Fibroblast of lung (primary cell): ENCODE data around the gene MAPKAPK3. TPM values are rescaled to one million over a fixed set of nuclear protein-coding genes. Genes with fewer than 3 reads are reported as not detected.

Experiments
- DNase-seq, 2 donors: peaks; one replicate each; pipeline versions ENCODE4 v3.0.0 to v3.0.0-alpha.2; 2010; ENCODE audit warnings: low read depth in 2 of 2
- H2AFZ ChIP-seq: 2 replicates; pipeline ENCODE4 v1.5.1; 2012; ENCODE audit warnings: low read length, control low read depth, inconsistent platforms
- H3K27ac ChIP-seq: 2 replicates; pipeline ENCODE4 v1.5.1; 2011; ENCODE audit warnings: low read length, control low read depth; ENCODE audit not compliant: insufficient read depth
- H3K27me3 ChIP-seq: 2 replicates; pipeline ENCODE4 v1.5.1; 2011; ENCODE audit warnings: mild to moderate bottlenecking, low read length; ENCODE audit not compliant: control insufficient read depth, insufficient read depth
- H3K36me3 ChIP-seq: 2 replicates; pipeline ENCODE4 v1.5.1; 2011; ENCODE audit warnings: low read length; ENCODE audit not compliant: control insufficient read depth, insufficient read depth
- H3K4me1 ChIP-seq: 2 replicates; pipeline ENCODE4 v1.5.1; 2011; ENCODE audit warnings: low read length; ENCODE audit not compliant: control insufficient read depth, insufficient read depth; ENCODE audit errors: extremely low read depth
- H3K4me2 ChIP-seq: 2 replicates; pipeline ENCODE4 v1.5.1; 2011; ENCODE audit warnings: low read length, control low read depth; ENCODE audit not compliant: insufficient read depth; ENCODE audit errors: extremely low read depth
- H3K4me3 ChIP-seq, 4 experiments: fragments of 200-600 bp in 1 of 4; sonication (generic) in 1 of 4; replicated peaks in 1 of 4; 2 replicates each; pipeline ENCODE4 v1.5.1; 2011 to 2016; ENCODE audit warnings: low read length in 4 of 4, low read depth in 3 of 4, mild to moderate bottlenecking in 3 of 4, control low read depth in 2 of 4, inconsistent platforms in 1 of 4, mixed read lengths in 1 of 4; ENCODE audit not compliant: insufficient read depth in 1 of 4; ENCODE audit errors: control extremely low read depth in 1 of 4
- H3K79me2 ChIP-seq: 2 replicates; pipeline ENCODE4 v1.5.1; 2012; ENCODE audit warnings: mild to moderate bottlenecking, low read length, inconsistent platforms; ENCODE audit not compliant: control insufficient read depth, insufficient read depth
- H3K9ac ChIP-seq: 2 replicates; pipeline ENCODE4 v1.5.1; 2011; ENCODE audit warnings: mild to moderate bottlenecking, low read length, control low read depth; ENCODE audit not compliant: insufficient read depth
- H3K9me3 ChIP-seq: 2 replicates; pipeline ENCODE4 v1.5.1; 2012; ENCODE audit warnings: low read depth, low read length; ENCODE audit not compliant: control insufficient read depth, insufficient read depth
- H4K20me1 ChIP-seq: 2 replicates; pipeline ENCODE4 v1.5.1; 2011; ENCODE audit warnings: low read length; ENCODE audit not compliant: control insufficient read depth, insufficient read depth; ENCODE audit errors: extremely low read depth
- EZH2 ChIP-seq: IDR thresholded peaks from 2 replicates; pipeline ENCODE4 v1.5.1; 2012; ENCODE audit warnings: low read length, control low read depth, mild to moderate bottlenecking; ENCODE audit errors: missing control alignments
- polyA plus RNA-seq, 2 donors: library from polyadenylated mRNA; depleted of rRNA in 1 of 2; stranded (reverse) in 1 of 2; unstranded in 1 of 2; fragments of >200 nt; gene quantifications; 2 replicates each; pipeline ENCODE4 v1.2.1, GENCODE V29; 2011 to 2012; ENCODE audit warnings: missing spikeins in 1 of 2
- total RNA-seq: library from RNA; depleted of rRNA; stranded (reverse); fragments of >200 nt; gene quantifications from 2 replicates; pipeline ENCODE4 v1.2.1, GENCODE V29; 2014
- TF ChIP-seq, protein P1 (sequence below), 2 donors: IDR thresholded peaks in 1 of 2; conservative IDR thresholded peaks in 1 of 2; 1 replicate in 1 of 2; 2 replicates in 1 of 2; pipeline ENCODE4 v1.5.1; 2011 to 2012; ENCODE audit warnings: low read length in 2 of 2, control low read depth in 1 of 2, inconsistent platforms in 1 of 2, low read depth in 1 of 2, mild to moderate bottlenecking in 1 of 2

The MAPKAPK3 gene
- total and polyA plus RNA-seq, 2 donors (not counting 1 experiment from before 2014, with no cell fraction given) = 34.3 to 38.4 TPM

DNA sequence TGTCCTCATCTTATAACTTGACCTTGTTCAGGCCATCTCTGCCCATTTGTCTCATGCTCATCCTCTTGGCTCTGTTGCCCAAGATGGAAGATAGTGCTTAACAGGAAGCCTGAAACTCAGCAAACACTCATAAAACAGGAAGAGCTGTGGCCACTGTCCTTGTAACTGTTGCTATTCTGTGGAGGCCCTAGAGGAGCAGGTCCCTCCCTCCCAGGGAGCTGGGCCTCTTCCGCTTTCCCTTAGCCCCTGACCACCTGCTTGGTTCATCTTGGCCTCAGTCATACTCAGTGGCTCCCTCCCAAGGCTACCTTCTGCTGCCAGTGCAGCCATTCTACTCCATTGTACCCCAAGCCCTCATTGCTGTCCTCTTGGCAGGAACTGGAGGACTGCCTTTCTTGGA, 3.5 kb downstream of the MAPKAPK3 start:
- Histone ChIP-seq H3K79me2 (peaks cover 5% of the 10 kb centered on the region), H3K4me1 (peaks cover 6% of the 10 kb centered on the region), H3K4me3 (no peak overlapping the region), H3K27ac (no peak overlapping the region), H4K20me1 (no peaks in the 10 kb centered on the region), H3K9ac (no peak overlapping the region), H2AFZ (no peak overlapping the region), H3K9me3 (no peaks in the 10 kb centered on the region), H3K27me3 (no peaks in the 10 kb centered on the region), H3K4me2 (no peak overlapping the region), H3K36me3 (no peaks in the 10 kb centered on the region)
- no peak for TF ChIP-seq EZH2
- TF ChIP-seq, protein P1, sequence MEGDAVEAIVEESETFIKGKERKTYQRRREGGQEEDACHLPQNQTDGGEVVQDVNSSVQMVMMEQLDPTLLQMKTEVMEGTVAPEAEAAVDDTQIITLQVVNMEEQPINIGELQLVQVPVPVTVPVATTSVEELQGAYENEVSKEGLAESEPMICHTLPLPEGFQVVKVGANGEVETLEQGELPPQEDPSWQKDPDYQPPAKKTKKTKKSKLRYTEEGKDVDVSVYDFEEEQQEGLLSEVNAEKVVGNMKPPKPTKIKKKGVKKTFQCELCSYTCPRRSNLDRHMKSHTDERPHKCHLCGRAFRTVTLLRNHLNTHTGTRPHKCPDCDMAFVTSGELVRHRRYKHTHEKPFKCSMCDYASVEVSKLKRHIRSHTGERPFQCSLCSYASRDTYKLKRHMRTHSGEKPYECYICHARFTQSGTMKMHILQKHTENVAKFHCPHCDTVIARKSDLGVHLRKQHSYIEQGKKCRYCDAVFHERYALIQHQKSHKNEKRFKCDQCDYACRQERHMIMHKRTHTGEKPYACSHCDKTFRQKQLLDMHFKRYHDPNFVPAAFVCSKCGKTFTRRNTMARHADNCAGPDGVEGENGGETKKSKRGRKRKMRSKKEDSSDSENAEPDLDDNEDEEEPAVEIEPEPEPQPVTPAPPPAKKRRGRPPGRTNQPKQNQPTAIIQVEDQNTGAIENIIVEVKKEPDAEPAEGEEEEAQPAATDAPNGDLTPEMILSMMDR (conservative IDR thresholded peaks at IDR 0.05 in 1 of 2, IDR thresholded peaks at IDR 0.05 in 1 of 2; ENCODE audit: low read depth in 1 of 2, low read length in 2 of 2) = no peak
- DNase-seq = no peak

DNA sequence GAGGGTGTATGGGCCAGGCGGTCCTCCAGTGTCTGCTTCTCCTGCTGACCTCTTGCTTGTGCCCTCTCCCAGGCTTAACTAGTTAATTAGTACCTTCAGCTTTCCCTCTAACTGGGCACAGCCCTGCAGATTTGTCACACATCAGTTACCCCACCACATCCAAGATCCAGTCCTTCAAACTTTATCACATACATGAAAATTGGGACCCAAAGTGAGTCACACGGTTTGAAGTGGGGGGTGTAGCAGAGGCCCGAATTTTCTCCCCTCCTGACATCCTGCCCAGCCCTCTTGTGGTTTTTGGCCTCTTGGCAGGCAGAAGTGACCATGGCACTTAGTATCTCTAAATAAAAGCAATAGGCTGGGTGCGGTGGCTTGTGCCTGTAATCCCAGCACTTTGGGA, 3.9 kb downstream of the MAPKAPK3 start:
- no peaks in the 10 kb centered on the region for H3K27me3 ChIP-seq

DNA sequence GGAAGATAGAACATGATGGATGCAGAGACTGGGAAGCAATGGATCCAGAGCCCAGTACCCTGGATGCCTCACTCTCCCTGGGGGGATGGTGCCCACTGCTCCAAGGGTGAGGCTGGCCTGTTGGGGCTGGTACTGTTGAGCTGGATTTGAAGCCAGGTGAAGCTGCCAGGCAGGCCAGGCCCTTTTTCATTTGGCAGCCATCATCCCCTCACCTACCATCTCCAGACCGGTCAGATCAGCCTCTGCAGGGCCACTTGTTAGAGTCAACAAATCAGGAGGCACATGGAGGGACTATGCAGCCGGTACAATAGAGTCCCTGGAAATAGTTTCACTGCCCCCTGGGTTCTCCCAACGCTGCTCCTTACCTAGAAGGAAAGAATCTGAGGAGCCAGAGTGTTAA, 5.9 kb downstream of the MAPKAPK3 start:
- Histone ChIP-seq H2AFZ (no peak overlapping the region), H3K36me3 (no peaks in the 10 kb centered on the region), H3K4me3 (no peak overlapping the region), H3K9me3 (no peaks in the 10 kb centered on the region), H3K4me2 (no peak overlapping the region), H3K27me3 (no peaks in the 10 kb centered on the region), H3K4me1 (peaks cover 10% of the 10 kb centered on the region), H3K9ac (no peak overlapping the region), H3K79me2 (peaks cover 2% of the 10 kb centered on the region), H4K20me1 (no peaks in the 10 kb centered on the region), H3K27ac (no peak overlapping the region)
- TF ChIP-seq EZH2 = no peak
- TF ChIP-seq, protein P1 (conservative IDR thresholded peaks at IDR 0.05 in 1 of 2, IDR thresholded peaks at IDR 0.05 in 1 of 2; ENCODE audit: low read depth in 1 of 2, low read length in 2 of 2) = no peak
- no peak for DNase-seq

More for the DNA sequence above, 3.9 kb downstream of the MAPKAPK3 start:
- Histone ChIP-seq H3K79me2 (peaks cover 5% of the 10 kb centered on the region), H3K4me3 (no peak overlapping the region), H4K20me1 (no peaks in the 10 kb centered on the region), H3K4me2 (peak overlapping the region; percentile 3), H3K9ac (no peak overlapping the region), H3K4me1 (peaks cover 6% of the 10 kb centered on the region), H2AFZ (no peak overlapping the region), H3K9me3 (no peaks in the 10 kb centered on the region), H3K36me3 (no peaks in the 10 kb centered on the region), H3K27ac (no peak overlapping the region)
- peak in 1 of 2 donors; percentile 19 for DNase-seq
- TF ChIP-seq EZH2 = no peak
- TF ChIP-seq, protein P1 (conservative IDR thresholded peaks at IDR 0.05 in 1 of 2, IDR thresholded peaks at IDR 0.05 in 1 of 2; ENCODE audit: low read depth in 1 of 2, low read length in 2 of 2) = no peak
